Endothelial cell of umbilical vein (primary cell): Measurements from ENCODE around the gene PMEL. TPM values are rescaled to one million over a fixed set of nuclear protein-coding genes. Genes with fewer than 3 reads are reported as not detected.
A peak's percentile ranks its signal among the peaks of the same experiment; 100 is the strongest.

Experiments used
- BruUV-seq: library from RNA; stranded (reverse); fragments of 400-500 nt; replicated peaks from 2 replicates; lab custom pipeline; 2021; lab: Mats Ljungman, UMichigan
- CTCF ChIA-PET: fragments of 300-600, 350-600 bp; sonication (Branson Sonifier 250); formaldehyde crosslinking; loops from one replicate; lab custom pipeline; 2021; ENCODE audit warnings: antibody characterized with exemption, inconsistent platforms; lab: Charles Lee
- POLR2A ChIA-PET: fragments of 300-600, 350-600 bp; sonication (Branson Sonifier 250); formaldehyde crosslinking; loops from one replicate; lab custom pipeline; 2021; ENCODE audit warnings: antibody characterized with exemption, inconsistent platforms; lab: Charles Lee
- DNase-seq: peaks from one replicate; pipeline ENCODE4 v3.0.0-alpha.2; 2011; ENCODE audit warnings: low read depth, low spot score
- FAIRE-seq: peaks from 2 replicates; lab custom pipeline; 2011; peaks lifted over from hg19 to GRCh38; lab: Jason Lieb, UNC
- H2AFZ ChIP-seq: 2 replicates; pipeline ENCODE4 v1.6.0; 2012; ENCODE audit warnings: low read depth, low read length, control low read depth, inconsistent platforms
- H3K27ac ChIP-seq: 2 replicates; pipeline ENCODE4 v1.5.1; 2011; ENCODE audit warnings: low read depth, mild to moderate bottlenecking, control low read depth, low read length, moderate library complexity; ENCODE audit not compliant: insufficient read depth
- H3K27me3 ChIP-seq, 2 experiments: 2 replicates each; pipeline versions ENCODE4 v1.6.0 to v1.6.1; 2011; ENCODE audit warnings: low read length in 2 of 2, mixed read lengths in 1 of 2; ENCODE audit not compliant: control insufficient read depth in 2 of 2, insufficient read depth in 2 of 2
- H3K36me3 ChIP-seq, 2 experiments: 2 replicates in 1 of 2; 3 replicates in 1 of 2; pipeline ENCODE4 v1.5.1; 2011; ENCODE audit warnings: low read length in 2 of 2, mild to moderate bottlenecking in 1 of 2, moderate library complexity in 1 of 2; ENCODE audit not compliant: control insufficient read depth in 2 of 2, insufficient read depth in 2 of 2; ENCODE audit errors: extremely low read depth in 1 of 2
- H3K4me1 ChIP-seq: 3 replicates; pipeline ENCODE4 v1.5.1; 2011; ENCODE audit warnings: mild to moderate bottlenecking, low read length; ENCODE audit not compliant: control insufficient read depth, insufficient read depth; ENCODE audit errors: extremely low read depth
- H3K4me2 ChIP-seq: 2 replicates; pipeline ENCODE4 v1.6.1; 2011; ENCODE audit warnings: low read length, control low read depth, mixed read lengths; ENCODE audit not compliant: insufficient read depth
- H3K4me3 ChIP-seq, 3 experiments: fragments of 200-600 bp in 1 of 3; sonication (generic), shearing (Covaris generic) in 1 of 3; replicated peaks in 1 of 3; 2 replicates each; pipeline ENCODE4 v1.5.1; 2011 to 2016; ENCODE audit warnings: control low read depth in 3 of 3, low read length in 3 of 3, mild to moderate bottlenecking in 2 of 3, inconsistent platforms in 1 of 3, low read depth in 1 of 3, moderate library complexity in 1 of 3; ENCODE audit not compliant: insufficient read depth in 1 of 3
- H3K79me2 ChIP-seq: 2 replicates; pipeline ENCODE4 v1.6.0; 2012; ENCODE audit warnings: low read length, inconsistent platforms; ENCODE audit not compliant: control insufficient read depth, insufficient read depth
- H3K9ac ChIP-seq: replicated peaks from 2 replicates; pipeline ENCODE3; 2011; ENCODE audit warnings: low read length, control low read depth; ENCODE audit not compliant: insufficient read depth; ENCODE audit errors: extremely low read depth
- H3K9me1 ChIP-seq: replicated peaks from 3 replicates; pipeline ENCODE4 v1.6.0; 2011; ENCODE audit warnings: mild to moderate bottlenecking, low read length; ENCODE audit not compliant: control insufficient read depth, insufficient read depth; ENCODE audit errors: extremely low read depth
- H3K9me3 ChIP-seq: replicated peaks from 2 replicates; pipeline ENCODE4 v1.5.1; 2012; ENCODE audit warnings: low read length, inconsistent platforms; ENCODE audit not compliant: control insufficient read depth, insufficient read depth
- H4K20me1 ChIP-seq: replicated peaks from 2 replicates; pipeline ENCODE3; 2011; ENCODE audit warnings: mild to moderate bottlenecking, low read length; ENCODE audit not compliant: control insufficient read depth, insufficient read depth; ENCODE audit errors: extremely low read depth
- CTCF ChIP-seq, 2 donors: IDR thresholded peaks; 1 replicate in 1 of 2; 2 replicates in 1 of 2; pipeline ENCODE4 v1.5.1; 2011; ENCODE audit warnings: low read length in 2 of 2, mild to moderate bottlenecking in 2 of 2, moderate library complexity in 2 of 2, control low read depth in 1 of 2, inconsistent platforms in 1 of 2, low read depth in 1 of 2; ENCODE audit not compliant: insufficient read depth in 1 of 2; ENCODE audit errors: extremely low read depth in 1 of 2
- FOS ChIP-seq: IDR thresholded peaks from 2 replicates; pipeline ENCODE4 v1.6.1; 2011; ENCODE audit warnings: mild to moderate bottlenecking, low read length, moderate library complexity, borderline replicate concordance; ENCODE audit not compliant: insufficient read depth
- GATA2 ChIP-seq: IDR thresholded peaks from 2 replicates; pipeline ENCODE4 v1.7.0; 2011; ENCODE audit warnings: low read depth, mild to moderate bottlenecking, moderate library complexity, mixed read lengths, low read length; ENCODE audit not compliant: insufficient read length, insufficient read depth
- MYC ChIP-seq: IDR thresholded peaks from one replicate; pipeline ENCODE4 v1.6.1; 2011; ENCODE audit warnings: mild to moderate bottlenecking, low read depth, low read length
- POLR2A ChIP-seq: IDR thresholded peaks from 2 replicates; pipeline ENCODE4 v1.6.1; 2012; ENCODE audit warnings: low read depth, mild to moderate bottlenecking, control low read depth, low read length
- POLR2AphosphoS5 ChIP-seq: IDR thresholded peaks from 2 replicates; pipeline ENCODE4 v1.6.1; 2012; ENCODE audit warnings: low read depth, mild to moderate bottlenecking, control low read depth, low read length, moderate library complexity; ENCODE audit not compliant: insufficient read depth
- dilution Hi-C: fragments of 300-500 bp; cut with MboI; formaldehyde crosslinking; loops from one replicate; pipeline ENCODE4 v1.15.0; 2019; ENCODE audit warnings: low sequenced_read_pairs; ENCODE audit not compliant: extremely low pct_ligation_motif_present
- intact Hi-C: fragments of 100-400 bp; cut with micrococcal nuclease; formaldehyde crosslinking; loops from one replicate; pipeline ENCODE4 v1.10.0; 2022
- polyA plus RNA-seq, 4 experiments: library from polyadenylated mRNA; depleted of rRNA in 3 of 4; stranded (reverse) in 3 of 4; unstranded in 1 of 4; fragments of >200 nt; gene quantifications; 2 replicates each; pipeline versions ENCODE4 v1.2.1 to v1.2.3, GENCODE V29; 2011 to 2012; ENCODE audit warnings: missing spikeins in 1 of 4
- total RNA-seq: library from RNA; stranded (reverse); gene quantifications from 2 replicates; pipeline ENCODE4 v1.2.3, GENCODE V29; 2021
- TF ChIP-seq, protein P1 (sequence below): IDR thresholded peaks from 2 replicates; pipeline ENCODE4 v1.6.1; 2011; ENCODE audit not compliant: insufficient read depth, insufficient read length

Gene PMEL
- total and polyA plus RNA-seq, 2 donors (not counting 3 experiments of a cell fraction or from before 2014, with no cell fraction given) = 0.51 to 0.99 TPM

GRCh38 chr12:55966408-55967281, 803 bp upstream of the PMEL start, which contains the start of gene CDK2:
TSS of gene CDK2 (plus strand) at chr12:55966830. CDS start at chr12:55967009, 179 bp downstream.
- peak within 1 kb of the TSS; percentile 95 for H3K4me2 ChIP-seq
- peaks cover 1 to 3% of the 10 kb centered on the region in 2 experiments for H3K36me3 ChIP-seq
- TF ChIP-seq POLR2AphosphoS5 = peak; percentile 76
- no peak for TF ChIP-seq FOS
- peak; percentile 85 for TF ChIP-seq POLR2A
- H2AFZ ChIP-seq = peak within 1 kb of the TSS; percentile 98
- intact Hi-C loops (no loop called here), dilution Hi-C loops (no loop called here)
- H4K20me1 ChIP-seq = no peaks in the 10 kb centered on the region
- peak within 1 kb of the TSS; percentile 48 to 68 (median 68) for H3K4me3 ChIP-seq
- peak within 1 kb of the TSS; percentile 51 for H3K27ac ChIP-seq
- peaks cover 13% of the 10 kb centered on the region for H3K79me2 ChIP-seq
- CTCF ChIA-PET = no interaction called here
- no peaks in the 10 kb centered on the region for H3K27me3 ChIP-seq
- FAIRE-seq (peak; percentile 91), DNase-seq (peak; percentile 89)
- H3K9ac ChIP-seq = peak within 1 kb of the TSS; percentile 85
- peaks cover 15% of the 10 kb centered on the region for H3K4me1 ChIP-seq
- H3K9me3 ChIP-seq = no peaks in the 10 kb centered on the region
- POLR2A ChIA-PET = no interaction called here
- BruUV-seq = TSS peak; percentile 51
- H3K9me1 ChIP-seq = no peaks in the 10 kb centered on the region

DNA sequence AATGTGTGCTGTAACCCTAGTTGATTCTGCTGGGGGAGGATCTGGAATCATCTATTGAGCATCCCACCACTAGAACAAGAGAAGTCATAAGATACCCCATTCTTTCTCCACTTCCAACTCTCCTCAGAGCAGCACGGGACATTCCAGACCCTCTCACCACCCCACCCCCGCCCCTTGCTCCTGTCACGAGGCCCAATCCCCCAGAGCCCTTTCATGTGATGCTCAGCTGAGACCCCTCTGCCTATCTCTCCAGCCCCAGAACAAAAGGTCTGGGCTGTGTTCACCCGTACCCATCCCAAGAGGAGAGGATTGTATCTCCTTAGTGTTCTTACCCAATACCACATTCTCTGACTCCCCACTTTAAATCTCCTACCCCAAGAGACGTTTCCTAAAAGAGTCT, 602 bp downstream of the PMEL start:
- H3K4me1 ChIP-seq = peaks cover 15% of the 10 kb centered on the region
- intact Hi-C loops = no loop called here
- ChIA-PET POLR2A (no interaction called here), CTCF (no interaction called here)
- BruUV-seq = no TSS peak
- H2AFZ ChIP-seq = no peak overlapping the region
- FAIRE-seq (no peak), DNase-seq (no peak)
- TF ChIP-seq MYC (no peak), GATA2 (no peak), CTCF (IDR thresholded peaks at IDR 0.05; ENCODE audit: extremely low read depth in 1 of 2, insufficient read depth in 1 of 2, low read depth in 1 of 2, low read length in 2 of 2) (no peak), POLR2A (no peak)
- TF ChIP-seq, protein P1, sequence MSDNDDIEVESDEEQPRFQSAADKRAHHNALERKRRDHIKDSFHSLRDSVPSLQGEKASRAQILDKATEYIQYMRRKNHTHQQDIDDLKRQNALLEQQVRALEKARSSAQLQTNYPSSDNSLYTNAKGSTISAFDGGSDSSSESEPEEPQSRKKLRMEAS = no peak
- no peak overlapping the region for H3K9ac ChIP-seq
- H3K9me3 ChIP-seq = no peaks in the 10 kb centered on the region
- dilution Hi-C loops = no loop called here
- no peak overlapping the region for H3K4me3 ChIP-seq
- no peaks in the 10 kb centered on the region for H3K27me3 ChIP-seq
- no peaks in the 10 kb centered on the region for H4K20me1 ChIP-seq
- peaks cover 0 to 3% of the 10 kb centered on the region in 2 experiments for H3K36me3 ChIP-seq
- no peak overlapping the region for H3K27ac ChIP-seq
- H3K4me2 ChIP-seq = no peak overlapping the region
- peaks cover 13% of the 10 kb centered on the region for H3K79me2 ChIP-seq
- no peaks in the 10 kb centered on the region for H3K9me1 ChIP-seq
